Neuronal stem cell (in vitro differentiated cells): ENCODE measurements around the gene EML4.

Source experiments
- DNase-seq: peaks from one replicate; pipeline ENCODE4 v3.0.0-alpha.2; 2013; ENCODE audit warnings: low spot score
- H2AFZ ChIP-seq: one replicate; pipeline ENCODE4 v1.6.1; 2013; ENCODE audit warnings: mild to moderate bottlenecking, low read length, inconsistent platforms
- H2AK5ac ChIP-seq: 2 replicates; pipeline ENCODE4 v1.6.1; 2013; ENCODE audit warnings: low read depth, mild to moderate bottlenecking, inconsistent platforms, low read length, moderate library complexity, mixed read lengths
- H2BK120ac ChIP-seq: 2 replicates; pipeline ENCODE4 v1.6.1; 2013; ENCODE audit warnings: low read depth, mild to moderate bottlenecking, inconsistent platforms, low read length, moderate library complexity, mixed read lengths
- H2BK12ac ChIP-seq: one replicate; pipeline ENCODE4 v1.6.1; 2013; ENCODE audit warnings: low read length, inconsistent platforms
- H2BK15ac ChIP-seq: 2 replicates; pipeline ENCODE4 v1.6.1; 2013; ENCODE audit warnings: mild to moderate bottlenecking, low read length, inconsistent platforms, mixed read lengths
- H2BK5ac ChIP-seq: one replicate; pipeline ENCODE4 v1.6.1; 2013; ENCODE audit warnings: inconsistent platforms, mild to moderate bottlenecking, low read length, moderate library complexity
- H3K14ac ChIP-seq: one replicate; pipeline ENCODE4 v1.6.1; 2013; ENCODE audit warnings: low read length, inconsistent platforms
- H3K18ac ChIP-seq: 2 replicates; pipeline ENCODE4 v1.6.1; 2013; ENCODE audit warnings: low read length, inconsistent platforms
- H3K23ac ChIP-seq: 2 replicates; pipeline ENCODE4 v1.6.1; 2013; ENCODE audit warnings: low read depth, mild to moderate bottlenecking, mixed read lengths, low read length, inconsistent platforms; ENCODE audit not compliant: poor library complexity
- H3K27ac ChIP-seq: replicated peaks from 3 replicates; pipeline ENCODE4 v1.5.1; 2013; ENCODE audit warnings: low read length, inconsistent platforms
- H3K27me3 ChIP-seq, 3 experiments: 2 replicates each; pipeline ENCODE4 v1.6.1; 2013; ENCODE audit warnings: low read length in 3 of 3, mild to moderate bottlenecking in 2 of 3, inconsistent platforms in 1 of 3, low read depth in 1 of 3, mixed read lengths in 1 of 3, moderate library complexity in 1 of 3; ENCODE audit not compliant: control insufficient read depth in 3 of 3, insufficient read depth in 3 of 3
- H3K36me3 ChIP-seq, 2 donors: replicated peaks in 1 of 2; 2 replicates each; pipeline ENCODE4 v1.6.1; 2013; ENCODE audit warnings: low read length in 2 of 2; ENCODE audit not compliant: control insufficient read depth in 2 of 2, insufficient read depth in 2 of 2
- H3K4ac ChIP-seq: 2 replicates; pipeline ENCODE4 v1.6.1; 2013; ENCODE audit warnings: inconsistent platforms, mild to moderate bottlenecking, low read length, moderate library complexity
- H3K4me1 ChIP-seq, 2 donors: 1 replicate in 1 of 2; 2 replicates in 1 of 2; pipeline ENCODE4 v1.6.1; 2013; ENCODE audit warnings: low read length in 2 of 2, low read depth in 1 of 2; ENCODE audit not compliant: control insufficient read depth in 2 of 2, insufficient read depth in 1 of 2
- H3K4me2 ChIP-seq: one replicate; pipeline ENCODE4 v1.6.1; 2013; ENCODE audit warnings: mild to moderate bottlenecking, low read length, inconsistent platforms; ENCODE audit not compliant: insufficient read depth, poor library complexity, severe bottlenecking
- H3K4me3 ChIP-seq, 2 donors: 2 replicates each; pipeline ENCODE4 v1.5.1; 2013; ENCODE audit warnings: low read length in 2 of 2, mild to moderate bottlenecking in 2 of 2, inconsistent platforms in 1 of 2, moderate library complexity in 1 of 2
- H3K79me1 ChIP-seq: one replicate; pipeline ENCODE4 v1.6.1; 2013; ENCODE audit warnings: low read depth, mild to moderate bottlenecking, inconsistent platforms, low read length, moderate library complexity
- H3K9ac ChIP-seq: one replicate; pipeline ENCODE4 v1.6.1; 2013; ENCODE audit warnings: mild to moderate bottlenecking, low read depth, low read length, inconsistent platforms; ENCODE audit not compliant: poor library complexity
- H3K9me3 ChIP-seq, 2 donors: replicated peaks in 1 of 2; 2 replicates each; pipeline versions ENCODE3 to v1.6.1; 2013; ENCODE audit warnings: low read length in 2 of 2, mild to moderate bottlenecking in 2 of 2, inconsistent platforms in 1 of 2, low read depth in 1 of 2, mixed read lengths in 1 of 2, moderate library complexity in 1 of 2; ENCODE audit not compliant: control insufficient read depth in 2 of 2, insufficient read depth in 1 of 2
- H4K8ac ChIP-seq: one replicate; pipeline ENCODE4 v1.6.1; 2013; ENCODE audit warnings: low read depth, mild to moderate bottlenecking, inconsistent platforms, low read length, moderate library complexity
- H4K91ac ChIP-seq: one replicate; pipeline ENCODE4 v1.6.1; 2013; ENCODE audit warnings: low read length, low read depth, mild to moderate bottlenecking, inconsistent platforms; ENCODE audit not compliant: poor library complexity
- WGBS, 2 donors: extraction: QIAGEN DNeasy Blood & Tissue Kit; methylation state at CpG; one replicate each; pipeline ENCODE4 v1.1.7; 2013; ENCODE audit warnings: missing lambda C conversion rate in 2 of 2, mixed read lengths in 1 of 2; ENCODE audit not compliant: insufficient read length in 2 of 2, insufficient replicate concordance in 1 of 2; ENCODE audit errors: extremely low coverage in 2 of 2; 5-methylcytosine and 5-hydroxymethylcytosine counted together

EML4 gene

DNA sequence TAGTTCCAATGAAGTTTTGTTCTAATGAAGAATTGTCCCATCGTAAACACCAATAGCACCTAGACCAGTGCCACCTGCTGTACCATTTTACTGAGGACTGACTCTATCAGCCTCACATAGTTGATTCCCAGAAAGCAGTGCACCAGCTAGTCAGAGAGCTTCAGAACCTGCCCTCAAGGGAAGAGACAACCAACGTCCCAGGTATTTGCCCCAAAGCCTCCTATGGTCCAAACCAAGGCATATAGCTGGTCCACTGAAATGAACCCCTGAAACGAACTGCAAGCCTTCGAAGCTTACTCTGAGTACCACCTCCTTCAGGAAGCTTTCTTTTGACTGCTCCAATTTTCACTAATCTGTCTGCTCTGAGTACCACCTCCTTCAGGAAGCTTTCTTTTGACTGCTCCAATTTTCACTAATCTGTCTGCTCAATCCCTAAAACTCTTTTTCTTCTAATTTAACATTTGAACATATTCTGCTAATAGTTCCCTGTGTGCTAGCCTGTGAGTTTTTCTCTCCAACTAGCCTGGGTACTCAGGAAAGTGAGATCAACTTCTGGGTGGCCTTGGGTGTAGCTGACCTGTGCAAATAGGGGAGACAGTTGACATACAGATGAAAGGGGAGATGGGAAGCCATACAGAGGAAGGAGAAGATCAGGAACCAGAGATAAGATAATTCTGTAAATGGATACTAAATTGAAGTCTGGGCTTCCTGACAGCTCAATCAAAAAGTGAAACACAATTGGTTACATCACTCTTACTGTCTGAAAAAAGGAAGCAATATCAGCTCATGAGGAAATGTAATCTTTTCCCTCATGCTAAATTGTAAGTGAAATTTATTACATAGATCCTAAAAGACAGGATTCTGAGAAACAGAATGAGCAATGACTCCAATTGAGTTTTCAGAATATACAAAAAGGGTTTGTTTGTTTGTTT is 33.5 kb upstream of the EML4 start:
- no CpG with 5 or more reads among the region's 4 CpGs for WGBS, 2 donors
- Histone ChIP-seq H2BK120ac (no peak overlapping the region), H2BK15ac (no peak overlapping the region), H3K27me3 (no peaks in the 10 kb centered on the region), H4K91ac (no peak overlapping the region), H3K27ac (no peak overlapping the region), H3K9me3 (no peaks in the 10 kb centered on the region), H3K79me1 (no peaks in the 10 kb centered on the region), H3K9ac (no peak overlapping the region), H3K36me3 (no peaks in the 10 kb centered on the region), H2AK5ac (no peak overlapping the region), H2BK12ac (no peak overlapping the region), H4K8ac (no peak overlapping the region), H3K18ac (no peak overlapping the region), H2BK5ac (no peak overlapping the region), H3K14ac (no peak overlapping the region), H3K4me2 (no peak overlapping the region), H3K4me3 (no peak overlapping the region), H3K23ac (no peak overlapping the region), H2AFZ (no peak overlapping the region), H3K4me1 (peaks cover 8 to 11% of the 10 kb centered on the region in 2 donors), H3K4ac (no peak overlapping the region)
- DNase-seq = no peak

DNA sequence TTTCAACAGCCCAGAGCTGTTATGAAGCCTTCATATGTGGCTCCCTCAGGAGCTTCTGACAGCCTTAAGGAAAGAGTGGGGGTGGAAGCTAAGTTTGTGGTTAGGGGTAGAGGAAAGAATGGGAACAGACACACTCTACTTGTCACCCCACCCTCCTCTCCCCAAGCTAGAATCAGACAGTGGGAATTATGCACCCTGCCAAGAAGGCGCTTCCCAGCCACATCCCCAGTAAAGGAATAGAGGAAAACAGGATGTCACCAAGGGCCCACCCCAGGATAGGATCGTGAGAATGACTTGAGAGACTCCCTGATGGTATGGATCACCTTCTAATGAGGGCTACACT is 32.4 kb upstream of the EML4 start:
- no peak overlapping the region for H3K4ac ChIP-seq
- no peaks in the 10 kb centered on the region for H3K27me3 ChIP-seq
- no peaks in the 10 kb centered on the region for H3K9me3 ChIP-seq
- no peak overlapping the region for H4K91ac ChIP-seq
- no peak overlapping the region for H2AFZ ChIP-seq
- H3K27ac ChIP-seq = no peak overlapping the region
- no peaks in the 10 kb centered on the region for H3K79me1 ChIP-seq
- H3K4me2 ChIP-seq = no peak overlapping the region
- no peak overlapping the region for H3K23ac ChIP-seq
- H2BK12ac ChIP-seq = no peak overlapping the region
- H4K8ac ChIP-seq = no peak overlapping the region
- H2AK5ac ChIP-seq = no peak overlapping the region
- peaks cover 15 to 17% of the 10 kb centered on the region in 2 donors for H3K4me1 ChIP-seq
- no peak for DNase-seq
- H3K36me3 ChIP-seq = no peaks in the 10 kb centered on the region
- no peak overlapping the region for H3K9ac ChIP-seq
- no peak overlapping the region for H3K18ac ChIP-seq
- no peak overlapping the region for H2BK15ac ChIP-seq
- H3K4me3 ChIP-seq = no peak overlapping the region
- no peak overlapping the region for H2BK120ac ChIP-seq
- no peak overlapping the region for H3K14ac ChIP-seq
- H2BK5ac ChIP-seq = no peak overlapping the region
- WGBS, 2 donors = no CpG with 5 or more reads among the region's 2 CpGs

DNA sequence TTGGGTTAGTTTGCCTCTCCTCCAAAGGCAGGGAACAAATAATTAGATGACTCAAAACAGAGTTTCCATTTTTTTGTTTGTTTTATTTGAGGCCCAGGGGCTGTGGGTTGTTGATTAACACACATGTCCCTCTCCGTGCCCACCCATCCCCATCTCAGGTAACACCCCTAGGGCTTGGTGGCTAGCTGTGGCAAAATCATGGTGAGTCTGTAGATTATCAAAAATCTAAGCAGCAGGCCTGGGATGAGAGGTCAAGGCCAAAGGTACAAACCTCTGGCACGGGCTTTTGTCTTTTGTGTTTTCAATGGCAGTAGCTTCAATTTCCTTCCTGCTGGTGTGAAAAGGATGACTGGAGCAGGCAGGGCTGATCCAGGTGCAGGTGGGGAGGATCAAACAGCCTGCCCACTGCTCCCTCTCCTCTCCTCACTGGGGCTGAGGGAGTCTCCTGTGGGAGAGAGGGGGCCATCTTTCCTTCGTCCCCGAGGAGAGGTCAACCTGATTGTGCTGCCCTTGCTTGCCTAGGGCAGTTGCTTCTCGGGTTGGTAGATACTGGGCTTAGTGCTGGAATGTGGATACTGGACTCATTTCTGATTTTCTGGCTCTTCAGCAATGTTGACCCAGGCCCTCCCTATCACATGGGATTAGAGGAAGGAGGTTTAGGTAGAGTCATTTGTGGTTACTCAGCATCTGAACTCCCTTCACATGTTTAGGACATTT is 31.9 kb upstream of the EML4 start:
- no peak overlapping the region for H2AFZ ChIP-seq
- H3K14ac ChIP-seq = no peak overlapping the region
- no peak overlapping the region for H3K23ac ChIP-seq
- H3K18ac ChIP-seq = no peak overlapping the region
- H2BK120ac ChIP-seq = no peak overlapping the region
- no peak overlapping the region for H2BK5ac ChIP-seq
- H3K9me3 ChIP-seq = no peaks in the 10 kb centered on the region
- H4K91ac ChIP-seq = no peak overlapping the region
- no peak overlapping the region for H3K4me2 ChIP-seq
- no peak for DNase-seq
- H3K79me1 ChIP-seq = no peaks in the 10 kb centered on the region
- no peak overlapping the region for H3K4ac ChIP-seq
- H2BK12ac ChIP-seq = no peak overlapping the region
- no peak overlapping the region for H2BK15ac ChIP-seq
- H3K4me3 ChIP-seq = peak overlapping the region in 1 of 2 donors; percentile 42
- no peaks in the 10 kb centered on the region for H3K27me3 ChIP-seq
- no peak overlapping the region for H2AK5ac ChIP-seq
- H3K4me1 ChIP-seq = peaks cover 15 to 18% of the 10 kb centered on the region in 2 donors
- no peak overlapping the region for H4K8ac ChIP-seq
- no peak overlapping the region for H3K27ac ChIP-seq
- WGBS, 2 donors = no CpG with 5 or more reads among the region's 5 CpGs
- no peak overlapping the region for H3K9ac ChIP-seq
- no peaks in the 10 kb centered on the region for H3K36me3 ChIP-seq
